IMR-90 (cell line): ENCODE measurements around the gene GPC5.

Experiments used
- CEBPB ChIP-seq: IDR thresholded peaks from 2 replicates; pipeline ENCODE4 v1.6.1; 2012; ENCODE audit warnings: low read depth, low read length, improper control_type of control experiment
- CTCF ChIP-seq: conservative IDR thresholded peaks from 2 replicates; pipeline ENCODE4 v1.5.1; 2012; ENCODE audit warnings: mild to moderate bottlenecking, low read depth, low read length, improper control_type of control experiment
- MXI1 ChIP-seq: IDR thresholded peaks from 2 replicates; pipeline ENCODE4 v1.6.1; 2012; ENCODE audit warnings: low read depth, mild to moderate bottlenecking, low read length, moderate library complexity, borderline replicate concordance
- POLR2A ChIP-seq: IDR thresholded peaks from 2 replicates; pipeline ENCODE4 v1.6.1; 2012; ENCODE audit warnings: mild to moderate bottlenecking, low read depth, low read length
- SMC3 ChIP-seq: fragments of 150-350 bp; IDR thresholded peaks from 2 replicates; pipeline ENCODE4 v1.6.1; 2016; ENCODE audit warnings: low read depth, mild to moderate bottlenecking, antibody characterized with exemption, low read length, moderate library complexity

GRCh38 chr13:91889641-91890040 is 491.2 kb downstream of the GPC5 start:
- no peak for TF ChIP-seq POLR2A
- TF ChIP-seq CTCF, result no peak
- peak; percentile 51 for TF ChIP-seq CEBPB
- TF ChIP-seq SMC3, result no peak
- TF ChIP-seq MXI1, result no peak
